WTC11 (cell line): ENCODE measurements around the gene GIMAP2. TPM values are rescaled to one million over a fixed set of nuclear protein-coding genes. Genes with fewer than 3 reads are reported as not detected.

Experiments used
- ATAC-seq: fragments of 200-7000 bp; cut with Tn5 transposase; 2 replicates; pipeline ENCODE4 v1.10.0; 2021; ENCODE audit warnings: mild to moderate bottlenecking, moderate library complexity
- CTCF ChIA-PET: fragments of 300-600 bp; sonication (Branson Sonifier 250); formaldehyde crosslinking; loops from one replicate; lab custom pipeline; 2021; ENCODE audit warnings: antibody characterized with exemption; lab: Charles Lee
- POLR2A ChIA-PET: fragments of 350-600 bp; sonication (Branson Sonifier 250); formaldehyde crosslinking; loops from one replicate; lab custom pipeline; 2021; ENCODE audit warnings: antibody characterized with exemption; lab: Charles Lee
- DNase-seq: peaks from one replicate; pipeline ENCODE4 v3.0.0; 2021; ENCODE audit warnings: low spot score
- H3K27ac Mint-ChIP-seq: 2 replicates; pipeline ENCODE4 v1.8.0; 2021; ENCODE audit warnings: mixed read lengths
- H3K27me3 Mint-ChIP-seq: 2 replicates; pipeline ENCODE4 v1.8.0; 2021; ENCODE audit warnings: low read depth, mild to moderate bottlenecking, moderate library complexity, mixed read lengths
- H3K36me3 Mint-ChIP-seq: 2 replicates; pipeline ENCODE4 v1.8.0; 2021; ENCODE audit warnings: mixed read lengths
- H3K4me1 Mint-ChIP-seq: 2 replicates; pipeline ENCODE4 v1.8.0; 2022; ENCODE audit warnings: mixed read lengths
- H3K4me3 Mint-ChIP-seq: 2 replicates; pipeline ENCODE4 v1.8.0; 2021; ENCODE audit warnings: mild to moderate bottlenecking, moderate library complexity, mixed read lengths
- H3K9me3 Mint-ChIP-seq: 2 replicates; pipeline ENCODE4 v1.8.0; 2021; ENCODE audit warnings: mixed read lengths
- AFF4 ChIP-seq: sonication (generic); formaldehyde crosslinking; IDR thresholded peaks from 2 replicates; pipeline ENCODE4 v1.8.1; 2023; ENCODE audit warnings: mild to moderate bottlenecking, missing genetic modification reagents, borderline replicate concordance
- ATF1 ChIP-seq: sonication (generic); formaldehyde crosslinking; IDR thresholded peaks from 2 replicates; pipeline ENCODE4 v1.8.1; 2023; ENCODE audit warnings: mild to moderate bottlenecking, moderate library complexity, missing genetic modification reagents
- ATF2 ChIP-seq: sonication (generic); formaldehyde crosslinking; IDR thresholded peaks from 2 replicates; pipeline ENCODE4 v1.8.1; 2022; ENCODE audit warnings: low read depth, missing genetic modification reagents, borderline replicate concordance
- ATF3 ChIP-seq: sonication (generic); formaldehyde crosslinking; conservative IDR thresholded peaks from 2 replicates; pipeline ENCODE4 v1.8.1; 2022; ENCODE audit warnings: mild to moderate bottlenecking, missing genetic modification reagents
- CBFB ChIP-seq: sonication (generic); formaldehyde crosslinking; IDR thresholded peaks from 2 replicates; pipeline ENCODE4 v1.8.1; 2022; ENCODE audit warnings: mild to moderate bottlenecking, low read depth, missing genetic modification reagents
- E2F4 ChIP-seq: sonication (generic); formaldehyde crosslinking; IDR thresholded peaks from 2 replicates; pipeline ENCODE4 v1.8.1; 2022; ENCODE audit warnings: low read depth, mild to moderate bottlenecking, moderate library complexity, missing genetic modification reagents, borderline replicate concordance
- E2F5 ChIP-seq: sonication (generic); formaldehyde crosslinking; IDR thresholded peaks from 2 replicates; pipeline ENCODE4 v1.8.1; 2022; ENCODE audit warnings: mild to moderate bottlenecking, moderate library complexity, missing genetic modification reagents
- GABPB1 ChIP-seq: sonication (generic); formaldehyde crosslinking; IDR thresholded peaks from 2 replicates; pipeline ENCODE4 v1.8.1; 2023; ENCODE audit warnings: mild to moderate bottlenecking, missing genetic modification reagents
- IRF2 ChIP-seq: sonication (generic); formaldehyde crosslinking; IDR thresholded peaks from 2 replicates; pipeline ENCODE4 v1.8.0; 2022; ENCODE audit warnings: low read depth, missing genetic modification reagents, borderline replicate concordance
- JAZF1 ChIP-seq: fragments of 250-450 bp; sonication (Bioruptor Pico); IDR thresholded peaks from 2 replicates; pipeline ENCODE4 v1.9.0; 2021; ENCODE audit warnings: moderate library complexity, mild to moderate bottlenecking, inconsistent platforms
- NR2C2 ChIP-seq: sonication (generic); formaldehyde crosslinking; IDR thresholded peaks from 2 replicates; pipeline ENCODE4 v1.8.0; 2022; ENCODE audit warnings: mild to moderate bottlenecking, missing genetic modification reagents
- RORB ChIP-seq: fragments of 250-450 bp; sonication (Bioruptor Pico); IDR thresholded peaks from 2 replicates; pipeline ENCODE4 v1.9.0; 2021; ENCODE audit warnings: mild to moderate bottlenecking
- TEAD1 ChIP-seq: sonication (generic); formaldehyde crosslinking; IDR thresholded peaks from 2 replicates; pipeline ENCODE4 v1.8.0; 2022; ENCODE audit warnings: mild to moderate bottlenecking, missing genetic modification reagents
- TP53 ChIP-seq: sonication (generic); formaldehyde crosslinking; IDR thresholded peaks from 2 replicates; pipeline ENCODE4 v1.8.1; 2023; ENCODE audit warnings: mild to moderate bottlenecking, missing genetic modification reagents
- ZMAT4 ChIP-seq: fragments of 250-450 bp; sonication (Bioruptor Pico); IDR thresholded peaks from 2 replicates; pipeline ENCODE4 v1.9.0; 2021; ENCODE audit warnings: mild to moderate bottlenecking
- ZNF232 ChIP-seq: sonication (generic); formaldehyde crosslinking; IDR thresholded peaks from 2 replicates; pipeline ENCODE4 v1.8.0; 2022; ENCODE audit warnings: mild to moderate bottlenecking, missing genetic modification reagents
- ZNF281 ChIP-seq: sonication (generic); formaldehyde crosslinking; IDR thresholded peaks from 2 replicates; pipeline ENCODE4 v1.8.0; 2023; ENCODE audit warnings: mild to moderate bottlenecking, missing genetic modification reagents
- ZNF317 ChIP-seq: sonication (generic); formaldehyde crosslinking; IDR thresholded peaks from 2 replicates; pipeline ENCODE4 v1.8.1; 2023; ENCODE audit warnings: low read depth, mild to moderate bottlenecking, moderate library complexity, missing genetic modification reagents, borderline replicate concordance
- total RNA-seq: library from RNA; stranded (reverse); gene quantifications from 3 replicates; pipeline ENCODE4 v1.2.3, GENCODE V29; 2021

Gene GIMAP2
- total RNA-seq, 1 experiment from 2014 or later, result 0.15 TPM

GRCh38 chr7:150665089-150665748, 20.3 kb upstream of the GIMAP2 start (continued):
- TF ChIP-seq ZNF281 (CRISPR knock-in tag) (no peak), TP53 (CRISPR knock-in tag) (no peak)

GRCh38 chr7:150665896-150666295, 19.6 kb upstream of the GIMAP2 start:
- no peaks in the 10 kb centered on the region for H3K36me3 Mint-ChIP-seq
- H3K27ac Mint-ChIP-seq, result no peak overlapping the region
- no peak for ATAC-seq
- DNase-seq, result no peak
- ChIA-PET POLR2A (no interaction called here), CTCF (no interaction called here)
- no peak overlapping the region for H3K4me3 Mint-ChIP-seq
- peaks cover 38% of the 10 kb centered on the region for H3K27me3 Mint-ChIP-seq
- TF ChIP-seq ATF3 (no peak), JAZF1 (CRISPR knock-in tag) (no peak), ATF1 (CRISPR knock-in tag) (no peak), E2F5 (CRISPR knock-in tag) (no peak), E2F4 (CRISPR knock-in tag) (no peak), ATF2 (CRISPR knock-in tag) (no peak), ZNF317 (CRISPR knock-in tag) (no peak), RORB (CRISPR knock-in tag) (no peak), GABPB1 (no peak), AFF4 (CRISPR knock-in tag) (no peak), ZMAT4 (CRISPR knock-in tag) (no peak), TEAD1 (CRISPR knock-in tag) (no peak), ZNF281 (CRISPR knock-in tag) (no peak), NR2C2 (CRISPR knock-in tag) (no peak), ZNF232 (no peak), CBFB (CRISPR knock-in tag) (no peak), IRF2 (CRISPR knock-in tag) (no peak)
- peaks cover 10% of the 10 kb centered on the region for H3K9me3 Mint-ChIP-seq
- no peaks in the 10 kb centered on the region for H3K4me1 Mint-ChIP-seq
